Keratinocyte (primary cell): ENCODE data around the gene FMNL2. TPM values are rescaled to one million over a fixed set of nuclear protein-coding genes. Genes with fewer than 3 reads are reported as not detected.

Experiments
- DNase-seq: peaks from one replicate; pipeline ENCODE4 v3.0.0-alpha.2; 2011; ENCODE audit warnings: low read depth, missing footprints, low spot score
- FAIRE-seq: peaks from 2 replicates; lab custom pipeline; 2011; peaks lifted over from hg19 to GRCh38; lab: Jason Lieb, UNC
- H2AFZ ChIP-seq: 2 replicates; pipeline ENCODE4 v1.6.0; 2012; ENCODE audit warnings: low read length, control low read depth, inconsistent platforms; ENCODE audit not compliant: control insufficient read depth
- H3K27ac ChIP-seq: 2 replicates; pipeline ENCODE4 v1.5.1; 2011; ENCODE audit warnings: low read length; ENCODE audit not compliant: control insufficient read depth, insufficient read depth
- H3K27me3 ChIP-seq: 3 replicates; pipeline ENCODE4 v1.6.0; 2011; ENCODE audit warnings: low read length; ENCODE audit not compliant: control insufficient read depth, insufficient read depth; ENCODE audit errors: extremely low read depth
- H3K36me3 ChIP-seq, 2 experiments: 2 replicates in 1 of 2; 3 replicates in 1 of 2; pipeline ENCODE4 v1.5.1; 2011; ENCODE audit warnings: low read length in 2 of 2, mild to moderate bottlenecking in 1 of 2; ENCODE audit not compliant: control insufficient read depth in 2 of 2, insufficient read depth in 2 of 2; ENCODE audit errors: extremely low read depth in 1 of 2
- H3K4me1 ChIP-seq: 3 replicates; pipeline ENCODE4 v1.5.1; 2011; ENCODE audit warnings: low read length; ENCODE audit not compliant: control insufficient read depth, insufficient read depth; ENCODE audit errors: extremely low read depth
- H3K4me2 ChIP-seq: 3 replicates; pipeline ENCODE4 v1.6.0; 2011; ENCODE audit warnings: low read depth, low read length; ENCODE audit not compliant: control insufficient read depth, insufficient read depth; ENCODE audit errors: extremely low read depth
- H3K4me3 ChIP-seq, 3 experiments: fragments of 200-600 bp in 1 of 3; sonication (generic) in 1 of 3; 2 replicates in 2 of 3; 3 replicates in 1 of 3; pipeline ENCODE4 v1.5.1; 2011 to 2016; ENCODE audit warnings: low read length in 3 of 3, mild to moderate bottlenecking in 3 of 3, control low read depth in 2 of 3, inconsistent platforms in 1 of 3, low read depth in 1 of 3, mixed read lengths in 1 of 3, mixed run types in 1 of 3, moderate library complexity in 1 of 3; ENCODE audit not compliant: control insufficient read depth in 2 of 3, insufficient read depth in 2 of 3; ENCODE audit errors: extremely low read depth in 1 of 3
- H3K79me2 ChIP-seq: 2 replicates; pipeline ENCODE4 v1.6.0; 2012; ENCODE audit warnings: low read length; ENCODE audit not compliant: control insufficient read depth, insufficient read depth
- H3K9ac ChIP-seq: 3 replicates; pipeline ENCODE4 v1.6.0; 2011; ENCODE audit warnings: low read length; ENCODE audit not compliant: control insufficient read depth, insufficient read depth; ENCODE audit errors: extremely low read depth
- H3K9me1 ChIP-seq: 3 replicates; pipeline ENCODE4 v1.6.0; 2011; ENCODE audit warnings: low read length; ENCODE audit not compliant: control insufficient read depth, insufficient read depth; ENCODE audit errors: extremely low read depth
- H3K9me3 ChIP-seq: 2 replicates; pipeline ENCODE4 v1.5.1; 2012; ENCODE audit warnings: low read depth, low read length; ENCODE audit not compliant: control insufficient read depth
- H4K20me1 ChIP-seq: 3 replicates; pipeline ENCODE4 v1.6.0; 2011; ENCODE audit warnings: low read length; ENCODE audit not compliant: control insufficient read depth, insufficient read depth; ENCODE audit errors: extremely low read depth
- CTCF ChIP-seq, 3 experiments: IDR thresholded peaks in 1 of 3; conservative IDR thresholded peaks in 1 of 3; optimal IDR thresholded peaks in 1 of 3; 2 replicates in 2 of 3; 3 replicates in 1 of 3; pipeline versions ENCODE3 to v1.5.1; 2011; ENCODE audit warnings: low read length in 3 of 3, mild to moderate bottlenecking in 3 of 3, moderate library complexity in 2 of 3, control low read depth in 1 of 3, inconsistent platforms in 1 of 3; ENCODE audit not compliant: insufficient read depth in 2 of 3; ENCODE audit errors: extremely low read depth in 1 of 3
- EZH2 ChIP-seq: IDR thresholded peaks from one replicate; pipeline ENCODE4 v1.6.1; 2012; ENCODE audit warnings: inconsistent platforms, mild to moderate bottlenecking, low read length, moderate library complexity
- dilution Hi-C: fragments of 300-500 bp; cut with MboI; formaldehyde crosslinking; loops from one replicate; pipeline ENCODE4 v1.7.0; 2020; ENCODE audit warnings: low sequenced_read_pairs; ENCODE audit not compliant: extremely low pct_ligation_motif_present
- polyA plus RNA-seq, 5 experiments: library from polyadenylated mRNA; depleted of rRNA in 3 of 5; stranded (reverse) in 3 of 5; stranded (forward) in 1 of 5; unstranded in 1 of 5; fragments of >200 nt; gene quantifications; 1 replicate in 1 of 5; 2 replicates in 3 of 5; 3 replicates in 1 of 5; pipeline versions ENCODE4 v1.2.1 to v1.2.3, GENCODE V29; 2011 to 2012; ENCODE audit warnings: missing spikeins in 2 of 5, low read depth in 1 of 5, low replicate concordance in 1 of 5

Gene FMNL2
- polyA plus RNA-seq, 1 donor (not counting 4 experiments of a cell fraction or from before 2014, with no cell fraction given), result 62.7 TPM

- Histone ChIP-seq H3K27ac (no peak overlapping the region), H3K4me1 (no peaks in the 10 kb centered on the region), H2AFZ (no peak overlapping the region), H3K79me2 (peaks cover 48% of the 10 kb centered on the region), H3K36me3 (peaks cover 8 to 11% of the 10 kb centered on the region in 2 experiments), H3K4me3 (no peak overlapping the region), H4K20me1 (no peaks in the 10 kb centered on the region), H3K9me1 (no peaks in the 10 kb centered on the region), H3K4me2 (no peak overlapping the region), H3K9ac (no peak overlapping the region), H3K9me3 (no peaks in the 10 kb centered on the region), H3K27me3 (no peaks in the 10 kb centered on the region)
- TF ChIP-seq CTCF (optimal IDR thresholded peaks at IDR 0.05 in 1 of 3, IDR thresholded peaks at IDR 0.05 in 1 of 3, conservative IDR thresholded peaks at IDR 0.05 in 1 of 3; ENCODE audit: extremely low read depth in 1 of 3, insufficient read depth in 2 of 3, low read length in 3 of 3) (no peak), EZH2 (no peak)
- no peak for FAIRE-seq
- DNase-seq, result no peak
- dilution Hi-C loops, result no loop called here
Measured at GRCh38 chr2:152682663-152683062, 347.7 kb downstream of the FMNL2 start.

GRCh38 chr2:152683400-152683799 lies 348.4 kb downstream of the FMNL2 start:
- H3K27ac ChIP-seq, result no peak overlapping the region
- no peak overlapping the region for H3K4me2 ChIP-seq
- peaks cover 8 to 11% of the 10 kb centered on the region in 2 experiments for H3K36me3 ChIP-seq
- no peaks in the 10 kb centered on the region for H3K9me1 ChIP-seq
- DNase-seq (no peak), FAIRE-seq (no peak)
- no peaks in the 10 kb centered on the region for H3K4me1 ChIP-seq
- peaks cover 53% of the 10 kb centered on the region for H3K79me2 ChIP-seq
- no peaks in the 10 kb centered on the region for H4K20me1 ChIP-seq
- no peak overlapping the region for H2AFZ ChIP-seq
- H3K9ac ChIP-seq, result no peak overlapping the region
- H3K27me3 ChIP-seq, result no peaks in the 10 kb centered on the region
- no peak for TF ChIP-seq EZH2
- no peak for TF ChIP-seq CTCF (optimal IDR thresholded peaks at IDR 0.05 in 1 of 3, IDR thresholded peaks at IDR 0.05 in 1 of 3, conservative IDR thresholded peaks at IDR 0.05 in 1 of 3; ENCODE audit: extremely low read depth in 1 of 3, insufficient read depth in 2 of 3, low read length in 3 of 3)
- H3K9me3 ChIP-seq, result no peaks in the 10 kb centered on the region
- dilution Hi-C loops, result no loop called here
- H3K4me3 ChIP-seq, result no peak overlapping the region
